Choroid plexus epithelial cell (primary cell): Measurements from ENCODE around the gene COL25A1.

ENCODE experiments used
- DNase-seq: peaks from one replicate; pipeline ENCODE4 v3.0.0-alpha.2; 2010; ENCODE audit warnings: low read depth
- H3K4me3 ChIP-seq: 2 replicates; pipeline ENCODE4 v1.5.1; 2011; ENCODE audit warnings: low read depth, mild to moderate bottlenecking, control low read depth, low read length, moderate library complexity
- CTCF ChIP-seq: conservative IDR thresholded peaks from 2 replicates; pipeline ENCODE4 v1.5.1; 2011; ENCODE audit warnings: low read depth, mild to moderate bottlenecking, control low read depth, inconsistent platforms, low read length, moderate library complexity

COL25A1 gene

GRCh38 chr4:109191216-109191615 is 111.2 kb downstream of the COL25A1 start:
- H3K4me3 ChIP-seq, result no peak overlapping the region
- no peak for DNase-seq
- no peak for TF ChIP-seq CTCF

- TF ChIP-seq CTCF, result no peak
- no peak for DNase-seq
- no peak overlapping the region for H3K4me3 ChIP-seq
Measured at GRCh38 chr4:109186458-109186945, 116.0 kb downstream of the COL25A1 start.

- no peak for DNase-seq
- H3K4me3 ChIP-seq, result no peak overlapping the region
- no peak for TF ChIP-seq CTCF
Measured at GRCh38 chr4:109185951-109186350, 116.5 kb downstream of the COL25A1 start.

- DNase-seq, result no peak
- H3K4me3 ChIP-seq, result no peak overlapping the region
- no peak for TF ChIP-seq CTCF
Measured at GRCh38 chr4:109185548-109185947, 116.9 kb downstream of the COL25A1 start.

GRCh38 chr4:109184491-109184961 is 117.9 kb downstream of the COL25A1 start:
- no peak for TF ChIP-seq CTCF
- peak; percentile 12 for DNase-seq
- no peak overlapping the region for H3K4me3 ChIP-seq

- no peak for DNase-seq
- no peak overlapping the region for H3K4me3 ChIP-seq
- TF ChIP-seq CTCF, result no peak
Measured at GRCh38 chr4:109183931-109184490, 118.4 kb downstream of the COL25A1 start.

GRCh38 chr4:109182696-109183095 is 119.8 kb downstream of the COL25A1 start:
- no peak for DNase-seq

More at GRCh38 chr4:109182696-109183095, 119.8 kb downstream of the COL25A1 start:
- no peak overlapping the region for H3K4me3 ChIP-seq
- TF ChIP-seq CTCF, result no peak
